ENCODE results near the gene ZNF138.

- TF ChIP-seq CTCF (IDR thresholded peaks at IDR 0.05; ENCODE audit: low read depth, low read length, poor library complexity, severe bottlenecking) (no peak), EZH2phosphoT487 (IDR thresholded peaks at IDR 0.05; ENCODE audit: borderline replicate concordance, low read length) (no peak)
These were observed 85.6 kb downstream of the ZNF138 start for GRCh38 chr7:64879800-64880199.

All from DOHH2 (cell line).